Right hindlimb (tissue), 1 donor: ENCODE results near the gene EHD4.

Source experiments
- DNase-seq: peaks from one replicate; pipeline ENCODE4 v3.0.0-alpha.2; 2018

Gene EHD4

DNA sequence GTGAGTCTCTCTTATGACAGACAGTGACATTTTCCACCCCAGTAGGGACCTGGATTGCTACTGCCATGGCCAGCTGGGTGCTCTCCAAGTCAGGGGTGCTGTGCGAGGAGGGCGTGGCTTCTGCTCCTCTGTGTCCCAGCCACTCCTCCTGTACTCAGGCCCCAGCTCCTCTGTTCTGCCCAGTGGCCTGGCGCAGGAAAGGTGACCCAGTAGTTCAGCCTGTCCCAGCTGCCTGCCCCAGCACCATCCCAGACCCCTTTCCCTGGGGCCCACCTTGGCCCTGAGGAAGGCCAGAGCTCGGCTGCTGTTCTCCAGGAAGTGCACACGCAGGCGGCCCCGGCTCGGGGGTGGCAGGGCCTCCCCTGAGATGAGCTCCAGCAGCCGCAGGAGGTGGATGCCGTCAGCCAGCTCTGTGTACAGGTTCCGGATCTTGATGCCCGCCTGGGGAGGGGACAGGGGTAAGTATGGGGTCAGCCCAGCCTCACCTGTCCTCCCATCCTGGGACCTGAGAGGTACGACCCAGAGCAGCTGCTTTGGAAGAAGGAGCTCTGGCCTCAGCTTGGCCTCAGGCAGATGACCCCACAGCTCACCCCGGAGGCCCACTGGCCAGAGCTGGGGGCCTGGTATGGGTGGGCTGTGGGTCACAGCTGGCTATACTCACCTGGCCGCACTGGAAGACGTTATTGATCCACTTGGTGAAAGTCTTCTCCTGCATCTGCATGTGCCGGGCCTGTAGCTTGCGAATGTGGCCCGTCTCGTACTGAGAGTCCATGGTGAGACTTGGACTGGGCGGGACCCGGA, 79.5 kb downstream of the EHD4 start:
- DNase-seq: no peak

DNA sequence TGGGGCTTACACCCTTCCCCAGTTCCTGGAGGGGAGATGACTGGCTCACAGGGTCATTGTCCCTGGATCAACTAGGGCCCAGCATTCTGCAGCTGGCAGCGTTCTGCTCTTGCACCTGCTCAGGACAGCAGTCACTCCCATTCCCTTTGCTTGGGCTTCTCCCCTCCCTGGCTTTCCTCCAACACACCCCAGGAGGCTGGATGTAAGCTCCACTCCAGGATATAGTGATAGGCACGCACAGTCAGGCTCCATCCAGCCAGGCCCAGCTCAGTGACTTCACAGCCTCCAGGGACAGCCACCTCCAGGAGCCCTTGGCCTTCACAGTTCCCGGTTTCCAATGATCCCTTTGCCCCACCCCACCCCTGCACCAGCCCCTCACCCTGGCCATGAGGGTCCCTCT, 80.4 kb downstream of the EHD4 start:
- no peak for DNase-seq

DNA sequence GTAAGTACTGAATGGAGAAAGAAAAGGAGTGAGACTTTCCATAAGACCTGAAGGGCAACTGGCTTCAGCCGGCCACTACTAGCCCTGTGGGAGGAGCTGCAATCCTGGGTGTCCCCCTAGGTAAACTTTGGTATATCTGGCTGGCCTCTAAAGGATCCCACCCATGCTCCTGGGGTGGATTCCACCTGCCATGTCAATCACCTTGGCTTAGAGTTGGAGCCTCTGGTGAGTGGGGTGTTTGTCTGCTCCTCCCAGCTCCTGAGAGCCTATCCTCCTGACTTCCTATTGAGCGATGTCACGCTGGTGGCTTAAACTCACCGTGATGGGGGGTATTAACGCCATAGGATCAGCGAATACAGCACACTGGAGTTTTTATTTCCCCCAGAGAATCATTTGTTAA, 81.1 kb downstream of the EHD4 start:
- no peak for DNase-seq

DNA sequence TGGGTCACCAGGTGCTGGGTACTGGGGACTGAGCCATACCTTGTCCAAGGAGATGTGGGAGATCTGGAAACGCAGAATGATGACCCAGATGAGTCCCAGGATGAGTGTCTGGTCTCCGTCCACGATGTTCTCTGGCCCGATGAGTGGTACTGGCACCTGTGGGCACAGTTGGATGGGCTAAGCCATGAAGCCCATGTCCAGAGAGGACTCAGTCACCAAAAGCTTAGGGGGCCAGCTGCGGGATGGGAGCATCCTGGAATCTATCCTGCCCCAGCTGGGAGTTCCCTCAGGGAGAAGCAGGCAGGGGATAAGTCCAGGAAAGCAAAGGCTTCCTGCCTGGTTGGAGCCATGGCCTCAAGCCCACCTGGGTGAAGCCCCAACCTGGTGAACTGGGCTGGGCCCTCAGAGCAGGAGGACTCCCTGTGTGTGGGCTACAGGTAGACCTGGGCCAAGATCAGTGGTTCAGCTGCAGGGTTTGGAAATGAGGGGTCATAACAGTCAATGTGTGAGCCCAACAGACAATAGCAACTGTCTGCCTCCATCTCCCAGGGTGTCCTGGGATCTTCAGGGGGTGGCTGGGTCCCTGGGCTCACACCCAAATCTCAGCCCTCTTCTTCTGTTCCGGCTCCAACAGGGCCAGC, 82.2 kb downstream of the EHD4 start:
- no peak for DNase-seq

- no peak for DNase-seq
These were observed 83.6 kb downstream of the EHD4 start for GRCh38 chr15:41888662-41889253.

GRCh38 chr15:41887893-41888292, 84.5 kb downstream of the EHD4 start:
- DNase-seq: no peak

GRCh38 chr15:41887161-41887560, 85.2 kb downstream of the EHD4 start:
- DNase-seq: no peak

DNA sequence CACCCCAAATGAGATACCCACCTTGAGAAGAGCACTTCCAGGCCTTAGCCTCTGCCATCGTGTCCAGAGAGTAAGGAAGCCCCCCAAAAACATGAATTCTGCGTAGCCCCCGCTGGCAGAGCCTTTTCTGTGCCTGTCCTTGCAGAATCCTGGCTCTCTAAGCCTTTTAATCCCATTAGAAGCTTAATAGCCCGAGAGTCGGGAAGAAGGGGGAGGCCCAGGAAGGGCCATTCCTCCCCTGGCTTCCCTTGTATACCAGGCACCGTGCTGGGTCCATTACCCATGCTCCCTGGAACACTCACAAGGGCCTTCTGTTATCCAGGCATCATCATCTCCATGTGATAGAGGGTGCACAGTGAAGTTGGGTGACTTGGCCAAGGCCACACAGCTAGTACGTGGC, 85.6 kb downstream of the EHD4 start:
- DNase-seq: no peak

- no peak for DNase-seq
These were observed 86.5 kb downstream of the EHD4 start for GRCh38 chr15:41885841-41886240.

GRCh38 chr15:41885321-41885720, 87.0 kb downstream of the EHD4 start:
- DNase-seq: no peak

- DNase-seq: no peak
These were observed 87.9 kb downstream of the EHD4 start for GRCh38 chr15:41884458-41884857.

GRCh38 chr15:41883484-41883825, 88.9 kb downstream of the EHD4 start:
- DNase-seq: no peak

- no peak for DNase-seq
These were observed 89.5 kb downstream of the EHD4 start for GRCh38 chr15:41882689-41883483.

DNA sequence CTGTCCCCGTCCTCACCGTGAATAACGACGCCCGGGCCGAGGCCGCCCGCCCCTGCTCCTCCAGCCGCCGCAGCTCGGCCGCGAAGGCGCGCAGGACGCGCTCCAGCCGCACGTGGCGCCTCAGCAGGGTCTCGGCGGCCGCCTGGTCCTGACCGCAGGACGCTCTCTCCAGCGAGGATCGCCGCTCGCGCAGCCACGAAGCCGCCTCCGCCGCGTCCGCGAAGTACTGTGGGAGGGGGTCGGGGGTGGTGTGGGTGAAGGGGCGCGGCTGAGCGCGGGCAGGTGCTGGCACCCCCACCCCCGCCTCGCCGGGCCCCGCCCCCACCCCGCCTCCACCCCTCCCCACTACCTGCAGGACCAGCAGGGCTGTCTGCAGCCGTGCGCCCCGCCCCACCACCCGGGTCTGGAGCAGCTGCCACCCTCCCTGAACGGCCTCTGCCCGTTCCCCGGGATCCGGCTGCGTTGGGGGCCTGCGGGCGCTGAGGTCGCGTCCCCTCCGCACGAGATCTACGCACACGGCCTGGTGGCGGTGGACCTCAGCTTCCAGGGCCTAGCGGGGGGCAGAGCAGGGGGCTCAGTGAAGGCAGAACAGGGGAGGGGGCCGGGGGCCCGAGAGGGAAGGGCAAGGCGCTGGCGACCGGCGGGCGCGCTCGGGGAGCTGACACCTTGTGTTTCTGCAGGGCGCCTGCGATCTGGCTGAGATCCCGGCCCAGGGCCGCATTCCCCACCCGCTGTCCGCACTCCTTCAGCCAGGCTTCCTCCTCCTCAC, 90.3 kb downstream of the EHD4 start:
- DNase-seq: no peak

GRCh38 chr15:41881550-41881919, 90.8 kb downstream of the EHD4 start:
- no peak for DNase-seq

GRCh38 chr15:41881086-41881485, 91.3 kb downstream of the EHD4 start:
- DNase-seq: no peak

DNA sequence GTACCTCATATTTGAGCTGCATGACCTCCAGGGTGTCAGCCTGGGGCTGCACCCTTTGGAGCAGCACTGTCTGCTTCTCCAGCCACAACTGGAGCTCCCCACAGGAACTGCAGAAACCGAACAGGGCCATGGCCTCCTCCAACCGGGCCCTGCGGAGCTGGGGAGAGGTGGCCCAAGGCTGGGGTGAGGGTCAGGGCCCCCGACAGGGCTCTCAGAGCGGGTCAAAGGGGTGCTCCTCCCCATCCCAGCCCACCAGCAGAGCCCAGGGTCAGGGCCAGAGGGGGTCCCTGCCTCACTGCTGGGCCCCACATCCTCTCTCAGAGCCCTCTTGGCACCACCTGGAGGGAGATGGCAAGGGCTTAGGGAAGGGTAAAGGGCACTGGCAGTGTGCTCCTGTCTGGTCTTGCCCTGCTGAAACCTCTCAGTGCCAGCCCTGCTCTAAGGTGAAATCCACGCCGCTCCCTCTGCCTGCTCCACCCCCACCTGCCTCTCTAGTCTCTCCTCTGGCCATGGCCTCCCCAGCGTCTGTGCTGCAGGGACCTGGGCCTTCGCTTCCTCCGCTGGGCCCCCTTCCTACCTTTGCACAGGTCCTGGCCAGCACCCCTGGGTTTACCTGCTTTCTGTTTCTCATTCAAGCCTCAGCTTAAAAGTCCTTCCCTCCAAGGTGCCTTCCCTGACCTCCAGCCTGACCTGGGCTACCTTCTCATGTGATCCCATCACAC, 92.0 kb downstream of the EHD4 start:
- DNase-seq: no peak

GRCh38 chr15:41879321-41879845, 93.0 kb downstream of the EHD4 start:
- DNase-seq: no peak

GRCh38 chr15:41878355-41878699, 94.0 kb downstream of the EHD4 start:
- no peak for DNase-seq

DNA sequence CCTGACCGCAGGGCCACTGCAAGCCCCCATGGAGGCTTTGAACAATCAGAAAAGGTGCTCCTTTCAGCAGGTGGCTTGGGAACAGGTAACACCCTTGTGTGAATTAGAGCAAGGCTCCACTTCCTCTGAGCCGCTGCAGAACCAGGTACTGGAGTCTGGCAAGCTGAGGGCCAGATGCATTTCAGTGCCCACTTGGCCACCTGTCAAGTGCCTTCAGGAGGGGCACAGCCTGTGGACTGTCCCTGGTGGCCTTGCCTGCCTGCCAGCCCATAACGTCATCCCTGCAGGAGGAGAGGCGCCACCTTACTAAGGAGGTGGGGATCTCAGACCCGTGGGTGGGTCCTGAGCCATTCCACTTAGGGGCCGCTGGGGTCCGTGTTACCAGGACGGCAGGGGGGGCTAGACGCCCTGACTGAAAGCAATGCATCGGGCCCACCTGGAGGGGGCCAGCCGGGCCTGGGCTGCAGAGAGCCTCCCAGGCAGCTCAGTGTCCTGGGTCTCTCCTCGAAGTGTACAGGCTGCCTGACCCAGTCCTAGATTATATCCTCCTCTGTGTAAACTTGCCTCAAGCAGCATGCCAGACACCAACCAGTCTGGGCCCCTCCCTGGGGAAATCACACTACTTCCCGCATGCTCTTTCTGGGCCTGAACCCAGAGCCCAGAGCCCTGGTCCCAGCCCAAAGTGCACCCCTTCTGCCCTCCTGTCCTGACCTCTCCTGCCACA, 94.6 kb downstream of the EHD4 start:
- no peak for DNase-seq

GRCh38 chr15:41876689-41877088, 95.7 kb downstream of the EHD4 start:
- no peak for DNase-seq
